ENCODE results near the gene GAL3ST1.
"Not testable (repeated sequence)": the region's sequence is repeated elsewhere in the genome, so short reads cannot be mapped to it uniquely, and the experiment has no call there.

Gene GAL3ST1

DNA sequence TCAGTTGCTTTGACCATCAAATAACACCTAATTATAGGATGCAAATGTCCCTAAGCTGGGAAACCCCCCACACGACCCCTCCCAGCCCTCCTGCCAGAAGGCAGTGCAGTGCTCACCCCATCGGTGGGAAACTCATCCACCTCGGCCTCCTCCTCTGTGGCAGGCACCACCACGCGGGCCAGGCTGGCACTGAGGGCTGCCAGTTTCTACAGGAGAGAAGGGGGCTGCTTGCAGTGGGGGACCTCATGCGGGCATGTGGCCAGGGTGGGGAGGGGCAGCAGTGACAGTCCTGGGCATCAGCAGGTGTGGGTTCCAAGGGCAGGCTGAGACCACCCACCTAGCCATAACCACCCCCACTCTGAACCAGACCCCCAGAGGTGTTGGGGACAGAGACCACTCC lies 6.4 kb upstream of the GAL3ST1 start:
- H3K27ac Mint-ChIP-seq, result no peak overlapping the region
- H3K4me1 Mint-ChIP-seq, result no peaks in the 10 kb centered on the region
- H3K4me3 Mint-ChIP-seq, result no peak overlapping the region
- H3K36me3 Mint-ChIP-seq, result peaks cover 96% of the 10 kb centered on the region
- H3K27me3 Mint-ChIP-seq, result no peaks in the 10 kb centered on the region
- no peak for ATAC-seq
- H3K9me3 Mint-ChIP-seq, result no peaks in the 10 kb centered on the region

DNA sequence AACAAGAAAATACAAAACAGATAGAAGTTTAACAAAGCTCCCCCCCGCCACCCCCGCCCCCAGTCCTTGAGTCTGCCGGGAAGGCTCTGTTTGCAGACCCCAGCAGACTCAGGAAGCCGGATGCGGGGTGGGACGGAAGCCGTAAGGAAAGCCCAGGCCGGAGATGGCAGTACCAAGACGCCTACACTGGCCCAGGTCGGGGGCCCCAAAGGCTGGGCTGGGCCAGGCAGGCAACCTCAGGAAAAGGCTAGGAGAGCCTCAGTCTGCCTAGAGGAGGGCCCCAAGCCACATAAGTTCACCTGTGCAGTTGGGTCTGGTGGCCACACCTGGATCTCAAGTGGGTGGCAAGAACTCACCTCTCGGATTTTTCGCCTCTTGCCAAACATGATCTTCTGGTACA lies 4.0 kb upstream of the GAL3ST1 start:
- Mint-ChIP-seq H3K9me3 (no peaks in the 10 kb centered on the region), H3K36me3 (peaks cover 85% of the 10 kb centered on the region), H3K27me3 (no peaks in the 10 kb centered on the region), H3K4me1 (no peaks in the 10 kb centered on the region), H3K4me3 (no peak overlapping the region), H3K27ac (no peak overlapping the region)
- ATAC-seq, result no peak

DNA sequence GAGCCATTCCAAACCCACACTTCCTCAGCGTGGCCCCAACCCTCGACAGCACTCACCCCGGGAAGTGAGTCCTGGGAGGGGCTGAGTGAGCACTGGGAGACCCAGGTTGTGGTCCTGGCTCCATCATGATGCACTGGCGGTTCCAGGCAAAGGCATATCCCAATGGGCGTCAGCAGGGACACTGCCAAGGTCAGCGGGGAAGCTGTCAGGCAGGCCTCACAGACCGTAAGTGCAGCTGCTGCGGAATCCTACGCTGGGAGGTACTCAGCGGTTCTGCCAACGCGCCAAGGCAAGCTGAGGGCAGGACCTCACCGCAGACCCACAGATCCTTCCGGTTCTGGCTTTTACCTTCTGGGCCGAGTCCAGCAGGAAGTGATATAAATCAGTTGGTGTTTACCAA lies 1.4 kb upstream of the GAL3ST1 start:
- no peak for ATAC-seq
- H3K36me3 Mint-ChIP-seq, result peaks cover 59% of the 10 kb centered on the region

DNA sequence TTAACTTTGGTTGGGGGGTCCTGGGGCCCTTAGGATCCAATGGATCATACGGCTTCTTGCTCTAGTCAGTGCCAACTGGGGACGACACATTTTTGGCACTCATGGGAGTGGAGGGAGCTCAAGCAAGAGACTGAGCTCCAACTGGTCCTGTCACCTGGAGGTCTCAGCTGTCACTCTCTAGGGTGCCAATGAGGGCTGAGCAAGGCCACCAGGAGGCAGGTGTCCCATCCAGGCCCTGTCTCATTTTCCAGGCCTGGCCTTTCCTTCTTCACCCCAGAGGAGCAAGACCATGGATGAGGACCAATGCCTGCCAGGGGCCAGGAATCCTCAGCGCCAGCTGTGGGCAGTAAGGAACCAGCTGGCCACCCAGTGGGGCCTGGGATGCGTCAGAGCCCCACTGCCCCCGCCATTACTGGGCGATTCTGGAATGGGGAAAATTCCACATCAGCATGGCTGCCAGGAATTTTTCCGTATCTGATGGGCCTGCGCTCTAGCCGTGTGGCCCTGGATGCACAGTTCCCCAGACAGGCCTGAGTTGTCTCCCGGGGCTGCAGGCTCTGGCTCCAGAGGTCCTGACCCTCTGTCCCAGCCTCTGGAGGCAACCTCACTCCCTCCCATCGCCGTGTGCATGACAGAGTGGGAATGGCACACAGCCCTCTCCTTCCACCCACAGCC lies 669 bp upstream of the GAL3ST1 start:
- H3K27me3 Mint-ChIP-seq, result no peaks in the 10 kb centered on the region
- no peaks in the 10 kb centered on the region for H3K9me3 Mint-ChIP-seq
- no peaks in the 10 kb centered on the region for H3K4me1 Mint-ChIP-seq
- peaks cover 52% of the 10 kb centered on the region for H3K36me3 Mint-ChIP-seq
- no peak overlapping the region for H3K4me3 Mint-ChIP-seq
- ATAC-seq, result no peak
- no peak overlapping the region for H3K27ac Mint-ChIP-seq

More for the DNA sequence above, 1.4 kb upstream of the GAL3ST1 start:
- no peaks in the 10 kb centered on the region for H3K9me3 Mint-ChIP-seq
- H3K27me3 Mint-ChIP-seq, result no peaks in the 10 kb centered on the region
- no peak overlapping the region for H3K4me3 Mint-ChIP-seq
- no peaks in the 10 kb centered on the region for H3K4me1 Mint-ChIP-seq
- no peak overlapping the region for H3K27ac Mint-ChIP-seq

DNA sequence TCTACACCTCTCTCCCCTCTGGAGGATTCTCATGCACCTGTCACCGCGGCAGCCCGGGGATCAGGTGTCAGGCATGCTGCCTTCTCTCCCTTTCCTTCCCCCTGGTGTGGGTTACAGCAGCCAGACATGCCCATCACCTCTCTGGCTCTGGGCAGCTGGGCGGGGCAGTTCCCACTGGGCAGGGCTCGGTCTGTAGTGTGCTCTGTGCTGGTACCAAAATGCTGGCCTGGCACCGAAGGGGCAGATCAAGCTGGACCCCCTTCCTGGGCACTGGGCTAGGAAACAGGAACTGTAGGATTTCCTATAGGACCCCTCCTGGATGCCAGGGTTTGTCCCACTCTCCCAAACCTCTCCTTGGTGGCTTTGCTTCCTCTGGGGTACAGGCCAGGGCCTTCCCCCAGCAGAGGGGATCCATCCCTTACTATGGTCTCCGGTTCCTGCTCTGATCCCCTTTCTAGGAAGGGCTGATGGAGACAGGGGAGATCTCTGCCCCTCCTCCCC lies 821 bp downstream of the GAL3ST1 start:
- Mint-ChIP-seq H3K27ac (no peak overlapping the region), H3K4me3 (no peak overlapping the region), H3K36me3 (peaks cover 37% of the 10 kb centered on the region), H3K27me3 (peaks cover 10% of the 10 kb centered on the region), H3K9me3 (no peaks in the 10 kb centered on the region), H3K4me1 (no peaks in the 10 kb centered on the region)
- ATAC-seq, result no peak

DNA sequence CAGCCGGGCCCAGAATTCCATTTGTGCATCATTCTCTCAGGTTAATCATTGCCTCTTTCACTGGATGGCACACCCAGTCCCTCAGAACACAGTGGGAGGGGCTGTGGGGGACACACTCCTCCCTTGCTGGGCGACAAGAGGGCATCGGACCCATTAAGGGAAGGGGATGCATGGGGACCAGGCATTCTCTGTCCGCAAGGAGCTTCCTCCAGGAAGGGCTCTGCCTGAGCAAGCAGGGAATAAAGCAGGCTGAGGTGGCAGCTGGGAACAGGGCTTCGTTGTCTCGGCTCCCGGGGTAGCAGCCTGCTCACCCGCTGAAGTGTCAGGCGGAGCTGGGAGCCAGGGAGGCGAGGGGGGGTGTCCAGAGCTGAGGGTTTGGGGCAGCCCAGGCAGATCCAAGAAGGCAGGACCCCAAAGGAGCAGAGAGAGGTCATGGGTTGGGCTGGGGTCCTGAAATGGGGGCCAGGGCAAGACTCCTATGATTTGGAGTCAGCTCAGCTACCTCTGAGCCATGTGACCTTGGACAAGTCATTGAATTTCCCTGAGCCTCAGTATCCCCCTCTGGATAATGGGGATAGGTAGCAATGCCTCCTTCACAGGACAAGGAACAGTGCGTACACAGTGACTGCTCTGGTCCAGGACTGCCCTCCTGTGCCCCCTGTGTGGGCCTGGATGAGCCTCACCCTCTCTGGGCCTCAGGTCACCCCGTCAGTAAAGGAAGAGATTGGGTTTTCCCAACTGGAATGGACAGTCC lies 1.4 kb downstream of the GAL3ST1 start:
- Mint-ChIP-seq H3K4me3 (no peak overlapping the region), H3K4me1 (no peaks in the 10 kb centered on the region), H3K36me3 (peaks cover 31% of the 10 kb centered on the region), H3K27me3 (peaks cover 16% of the 10 kb centered on the region), H3K27ac (no peak overlapping the region), H3K9me3 (no peaks in the 10 kb centered on the region)
- no peak for ATAC-seq

DNA sequence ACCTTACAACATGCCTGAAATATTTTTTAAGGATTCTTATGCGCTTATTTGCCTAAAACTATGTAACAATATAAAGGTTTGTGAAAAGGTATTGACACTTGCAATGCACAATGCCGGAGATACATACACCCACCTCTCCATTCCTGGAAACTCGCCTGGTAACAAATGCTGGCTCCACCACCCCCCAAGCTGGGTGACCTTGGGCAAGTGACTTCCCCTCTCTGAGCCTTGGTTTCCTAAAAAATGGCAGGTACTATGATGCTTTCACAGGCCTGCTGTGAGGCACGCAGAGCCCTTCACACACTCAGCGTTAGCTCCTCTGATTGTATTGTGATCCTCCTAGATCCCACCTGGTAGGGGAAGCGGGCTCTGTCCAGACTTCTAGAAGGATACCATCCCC lies 2.3 kb downstream of the GAL3ST1 start:
- Mint-ChIP-seq H3K36me3 (peaks cover 23% of the 10 kb centered on the region), H3K9me3 (no peaks in the 10 kb centered on the region), H3K27me3 (peaks cover 24% of the 10 kb centered on the region), H3K4me3 (no peak overlapping the region), H3K4me1 (no peaks in the 10 kb centered on the region), H3K27ac (no peak overlapping the region)
- ATAC-seq, result no peak

DNA sequence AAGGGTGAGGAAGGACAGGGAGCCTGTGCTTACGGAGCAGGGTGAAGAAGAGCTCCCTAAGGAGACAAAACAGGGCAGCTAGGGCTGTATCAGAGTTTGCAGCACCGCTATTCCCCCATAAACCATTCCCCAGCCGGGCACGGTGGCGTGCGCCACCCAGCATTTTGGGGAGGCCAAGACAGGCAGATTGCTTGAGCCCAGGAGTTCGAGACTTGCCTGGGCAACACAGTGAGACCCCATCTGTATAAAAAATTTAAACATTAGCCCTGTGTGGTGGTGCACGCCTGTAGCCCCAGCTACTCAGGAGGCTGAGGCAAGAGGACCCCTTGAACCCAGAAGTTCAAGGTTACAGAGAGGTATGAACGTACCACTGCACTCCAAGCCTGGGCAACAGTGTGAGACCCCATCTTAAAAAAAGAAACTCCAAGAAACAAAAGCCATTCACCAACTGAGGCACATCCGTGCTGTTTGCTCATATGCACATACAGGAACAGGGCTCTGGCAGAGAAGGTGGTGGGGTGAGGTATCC lies 4.7 kb downstream of the GAL3ST1 start:
- Mint-ChIP-seq H3K4me1 (no peaks in the 10 kb centered on the region), H3K9me3 (no peaks in the 10 kb centered on the region), H3K27me3 (peaks cover 37% of the 10 kb centered on the region), H3K27ac (no peak overlapping the region), H3K4me3 (no peak overlapping the region), H3K36me3 (no peaks in the 10 kb centered on the region)
- ATAC-seq, result no peak

DNA sequence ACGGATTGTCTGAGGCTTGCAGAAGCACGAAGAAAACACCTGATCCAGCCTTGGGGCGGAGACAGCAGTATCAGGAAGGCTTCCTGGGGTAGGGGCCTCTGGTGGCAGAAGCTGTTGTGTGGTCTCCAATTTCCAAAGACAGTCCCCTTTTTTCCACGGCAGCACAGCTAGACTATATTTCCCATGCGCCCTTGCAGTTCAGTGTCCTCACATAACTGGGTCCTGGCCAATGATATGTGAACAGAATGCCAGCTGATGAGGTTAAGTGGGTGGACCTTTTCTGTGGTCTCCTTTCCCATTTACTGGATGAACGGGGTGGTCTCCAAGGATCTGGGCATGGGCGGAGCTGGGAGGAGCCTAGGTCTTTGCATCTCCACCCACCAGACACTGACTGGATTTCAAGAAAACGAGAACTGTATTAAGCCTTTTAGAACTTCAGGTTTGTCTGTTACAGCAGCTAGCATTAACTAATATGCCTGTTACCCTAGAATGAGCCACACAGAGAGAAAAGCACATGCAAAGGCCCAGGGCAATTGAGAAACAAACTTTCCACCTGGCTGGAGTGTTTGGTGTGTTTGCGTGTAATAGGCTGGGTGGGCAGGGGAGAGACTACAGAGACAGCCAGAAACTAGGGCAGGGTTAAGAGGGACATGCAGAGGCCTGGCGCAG lies 6.2 kb downstream of the GAL3ST1 start:
- H3K4me3 Mint-ChIP-seq, result no peak overlapping the region
- ATAC-seq, result no peak
- no peaks in the 10 kb centered on the region for H3K4me1 Mint-ChIP-seq
- peaks cover 37% of the 10 kb centered on the region for H3K27me3 Mint-ChIP-seq
- no peaks in the 10 kb centered on the region for H3K9me3 Mint-ChIP-seq
- no peak overlapping the region for H3K27ac Mint-ChIP-seq
- H3K36me3 Mint-ChIP-seq, result no peaks in the 10 kb centered on the region

DNA sequence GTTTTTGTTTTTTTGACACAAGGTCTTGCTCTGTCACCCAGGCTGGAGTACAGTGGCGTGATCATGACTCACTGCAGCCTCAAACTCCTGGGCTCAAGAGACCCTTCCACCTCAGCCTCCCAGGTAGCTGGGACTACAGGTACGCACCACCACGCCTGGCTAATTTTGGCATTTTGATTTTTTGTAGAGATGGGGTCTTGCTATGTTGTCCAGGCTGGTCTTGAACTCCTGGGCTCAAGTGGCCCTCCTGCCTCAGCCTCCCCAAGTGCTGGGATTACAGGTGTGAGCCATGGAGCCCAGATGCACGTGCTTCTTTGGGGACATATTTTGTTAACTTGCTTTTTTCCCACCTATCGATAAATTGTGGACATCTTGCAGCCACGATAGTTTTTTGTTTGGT lies 7.2 kb downstream of the GAL3ST1 start:
- H3K27ac Mint-ChIP-seq, H3K9me3 Mint-ChIP-seq, H3K4me3 Mint-ChIP-seq, ATAC-seq, H3K4me1 Mint-ChIP-seq, H3K36me3 Mint-ChIP-seq: not testable (repeated sequence)
- H3K27me3 Mint-ChIP-seq, result peaks cover 37% of the 10 kb centered on the region

DNA sequence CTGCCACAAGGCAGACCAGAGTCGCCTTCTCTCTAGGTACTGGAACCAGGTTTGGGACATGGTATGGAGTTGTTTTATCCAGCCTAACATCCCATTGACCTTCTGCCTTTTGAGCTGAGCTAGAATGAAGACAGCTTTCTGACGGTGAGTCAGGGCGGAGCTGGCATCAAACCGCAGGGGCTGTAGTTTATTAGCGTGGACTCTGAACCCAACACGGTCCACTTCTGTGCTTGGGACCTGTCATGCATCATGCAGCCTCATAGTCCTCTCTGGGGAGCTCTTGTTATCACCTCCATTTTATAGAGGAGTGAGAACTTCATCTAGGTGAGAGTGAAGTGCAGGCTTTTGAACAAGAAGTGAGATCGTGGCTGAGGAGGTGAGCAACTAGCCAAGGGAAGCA lies 8.3 kb downstream of the GAL3ST1 start:
- ATAC-seq, result no peak
- Mint-ChIP-seq H3K36me3 (no peaks in the 10 kb centered on the region), H3K4me1 (no peaks in the 10 kb centered on the region), H3K27me3 (peaks cover 44% of the 10 kb centered on the region), H3K9me3 (no peaks in the 10 kb centered on the region), H3K4me3 (no peak overlapping the region), H3K27ac (no peak overlapping the region)

DNA sequence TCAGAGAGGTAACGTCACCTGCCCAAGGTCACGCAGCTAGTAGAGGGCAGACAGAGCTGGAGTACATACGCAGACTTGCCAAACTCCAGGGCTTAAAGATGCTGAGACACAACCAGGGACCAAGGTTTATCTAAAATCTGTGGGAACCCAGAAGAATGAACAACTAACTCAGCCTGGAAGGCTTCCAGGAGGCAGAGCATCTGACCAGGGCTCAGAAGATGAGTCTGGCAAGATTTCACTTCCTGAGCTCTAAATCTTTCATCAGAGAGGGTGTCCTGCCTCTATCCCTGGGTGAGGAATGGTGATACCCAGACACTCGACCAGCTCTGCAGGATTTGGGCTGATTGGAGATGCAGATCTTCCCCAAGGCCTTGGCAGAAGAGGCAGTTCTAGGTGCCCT lies 9.1 kb downstream of the GAL3ST1 start:
- Mint-ChIP-seq H3K4me3 (no peak overlapping the region), H3K4me1 (no peaks in the 10 kb centered on the region), H3K27me3 (peaks cover 51% of the 10 kb centered on the region), H3K36me3 (no peaks in the 10 kb centered on the region), H3K9me3 (no peaks in the 10 kb centered on the region), H3K27ac (no peak overlapping the region)
- ATAC-seq, result no peak

DNA sequence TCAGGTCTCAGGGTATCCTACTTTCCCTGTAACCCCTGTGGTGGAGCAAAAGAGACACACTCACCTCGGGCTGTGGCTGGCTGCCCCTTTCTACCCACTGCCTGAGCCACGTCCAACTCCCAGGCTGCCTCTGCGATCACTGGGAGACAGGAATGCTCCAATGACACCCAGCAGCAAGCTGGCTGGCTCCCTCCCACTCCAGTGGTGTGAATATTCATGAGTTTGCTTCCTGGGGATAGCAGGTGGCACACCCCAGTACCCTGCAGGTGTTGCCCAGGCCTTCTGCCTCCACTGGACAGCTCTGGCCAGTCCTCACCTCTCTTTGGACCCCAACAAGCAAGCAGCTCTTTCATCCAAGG lies 9.7 kb downstream of the GAL3ST1 start:
- H3K27me3 Mint-ChIP-seq, result peaks cover 51% of the 10 kb centered on the region

DNA sequence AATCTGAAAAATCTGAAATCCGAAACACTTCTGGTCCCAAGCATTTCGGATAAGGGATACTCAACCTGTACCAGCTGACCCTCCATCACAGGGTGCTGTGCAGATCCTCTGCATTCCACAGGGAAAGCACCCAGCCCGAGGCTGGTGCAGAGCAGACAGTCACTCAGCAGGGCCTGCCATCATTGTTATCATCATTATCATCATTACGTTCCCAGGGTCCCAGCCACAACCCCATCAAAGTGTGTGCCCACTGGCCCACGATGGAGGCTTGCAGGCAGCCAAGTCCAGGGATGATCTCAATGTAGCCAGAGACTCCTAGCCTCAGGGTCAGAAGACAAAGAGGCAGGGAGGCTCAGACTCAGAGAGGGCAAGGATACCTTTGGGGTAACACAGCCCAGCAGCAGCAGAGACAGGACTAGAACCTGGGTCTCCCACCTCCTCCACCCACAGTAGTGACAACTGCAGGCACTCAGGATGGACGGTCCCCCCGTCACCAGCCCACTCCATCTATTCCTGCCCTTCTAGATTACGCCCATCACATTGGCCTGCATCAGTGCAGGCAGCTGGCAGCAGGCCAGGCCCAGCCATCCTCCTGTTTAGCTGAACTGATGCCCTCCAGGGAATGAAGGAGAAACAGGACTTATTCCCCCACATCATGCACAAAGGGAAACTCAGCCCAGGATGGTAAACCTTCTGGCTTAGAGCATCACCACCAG lies 10.3 kb downstream of the GAL3ST1 start:
- ATAC-seq, result no peak
- Mint-ChIP-seq H3K27ac (no peak overlapping the region), H3K4me3 (no peak overlapping the region), H3K36me3 (no peaks in the 10 kb centered on the region), H3K9me3 (no peaks in the 10 kb centered on the region), H3K4me1 (no peaks in the 10 kb centered on the region), H3K27me3 (peaks cover 47% of the 10 kb centered on the region)

More for the DNA sequence above, 9.7 kb downstream of the GAL3ST1 start:
- Mint-ChIP-seq H3K4me1 (no peaks in the 10 kb centered on the region), H3K9me3 (no peaks in the 10 kb centered on the region), H3K4me3 (no peak overlapping the region), H3K36me3 (no peaks in the 10 kb centered on the region), H3K27ac (no peak overlapping the region)
- no peak for ATAC-seq

DNA sequence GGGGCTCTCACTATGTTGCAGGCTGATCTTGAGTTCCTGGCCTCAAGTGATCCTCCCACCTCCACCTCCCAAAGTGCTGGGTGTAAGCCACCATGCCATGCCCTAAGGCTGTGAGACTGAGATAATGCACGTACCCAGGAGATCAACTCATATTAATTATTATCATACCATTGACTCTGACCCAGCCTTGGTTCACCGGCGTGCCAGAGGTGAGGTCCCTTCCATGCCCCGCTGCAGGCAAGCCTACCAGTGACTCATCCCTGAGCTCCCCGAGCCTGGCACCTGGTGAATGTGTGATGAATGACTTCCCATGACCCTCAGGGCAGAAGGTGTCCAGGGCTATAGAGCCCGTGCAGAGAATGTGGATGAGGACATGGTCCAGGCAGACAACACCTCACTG lies 12.1 kb downstream of the GAL3ST1 start:
- no peaks in the 10 kb centered on the region for H3K9me3 Mint-ChIP-seq
- H3K4me3 Mint-ChIP-seq, result no peak overlapping the region
- H3K27me3 Mint-ChIP-seq, result peaks cover 28% of the 10 kb centered on the region
- H3K27ac Mint-ChIP-seq, result no peak overlapping the region
- H3K4me1 Mint-ChIP-seq, result no peaks in the 10 kb centered on the region
- no peaks in the 10 kb centered on the region for H3K36me3 Mint-ChIP-seq
- ATAC-seq, result no peak

Measured in stimulated activated memory B cell treated with anti-CD40 and anti-IgM and Interleukin-4, amounts not matched to agents 10 μg/mL and 1 μg/mL and 100 μg/mL, for 72 hours (primary cell).